Activated T-cell treated with anti-CD3 and anti-CD28 coated beads, Interleukin-2, amount 50 U/mL, for 24 hours (primary cell): Measurements from ENCODE around the gene RAB1B.
"Not testable (repeated sequence)": the region's sequence is repeated elsewhere in the genome, so short reads cannot be mapped to it uniquely, and the experiment has no call there.

Experiments used
- DNase-seq: peaks from one replicate; pipeline ENCODE4 v3.0.0-alpha.2; 2020
- H3K27ac Mint-ChIP-seq: 2 replicates; pipeline ENCODE4 v1.8.0; 2020; ENCODE audit warnings: mild to moderate bottlenecking, mixed read lengths
- H3K27me3 Mint-ChIP-seq: 2 replicates; pipeline ENCODE4 v1.8.0; 2020; ENCODE audit warnings: mixed read lengths
- H3K36me3 Mint-ChIP-seq: 2 replicates; pipeline ENCODE4 v1.8.0; 2020; ENCODE audit warnings: low read depth, mixed read lengths
- H3K4me1 Mint-ChIP-seq: 2 replicates; pipeline ENCODE4 v1.8.0; 2020; ENCODE audit warnings: low read depth, mixed read lengths
- H3K4me3 Mint-ChIP-seq: 2 replicates; pipeline ENCODE4 v1.8.0; 2020; ENCODE audit warnings: mild to moderate bottlenecking, moderate library complexity, mixed read lengths
- H3K9me3 Mint-ChIP-seq: 2 replicates; pipeline ENCODE4 v1.8.0; 2020; ENCODE audit warnings: mixed read lengths

Gene RAB1B

DNA sequence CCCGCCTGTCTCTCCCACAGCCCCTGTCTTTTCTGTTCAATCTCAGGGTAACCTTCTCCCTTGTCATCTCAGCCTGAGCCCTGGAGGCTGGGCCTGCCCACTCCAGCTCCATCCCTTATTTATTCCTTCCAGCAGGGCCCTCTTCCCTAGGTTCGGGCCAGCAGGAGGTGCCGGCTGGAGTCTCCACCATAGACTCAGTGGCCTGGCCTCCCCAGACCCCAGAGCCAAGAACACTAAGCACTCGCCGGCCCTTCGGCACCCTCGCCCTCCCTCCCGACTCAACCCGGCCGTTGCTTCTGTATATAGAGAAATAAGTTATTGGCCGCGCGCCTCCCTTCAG, 1.4 kb upstream of the RAB1B start:
- DNase-seq, result no peak
- H3K36me3 Mint-ChIP-seq, result peaks cover 84% of the 10 kb centered on the region

DNA sequence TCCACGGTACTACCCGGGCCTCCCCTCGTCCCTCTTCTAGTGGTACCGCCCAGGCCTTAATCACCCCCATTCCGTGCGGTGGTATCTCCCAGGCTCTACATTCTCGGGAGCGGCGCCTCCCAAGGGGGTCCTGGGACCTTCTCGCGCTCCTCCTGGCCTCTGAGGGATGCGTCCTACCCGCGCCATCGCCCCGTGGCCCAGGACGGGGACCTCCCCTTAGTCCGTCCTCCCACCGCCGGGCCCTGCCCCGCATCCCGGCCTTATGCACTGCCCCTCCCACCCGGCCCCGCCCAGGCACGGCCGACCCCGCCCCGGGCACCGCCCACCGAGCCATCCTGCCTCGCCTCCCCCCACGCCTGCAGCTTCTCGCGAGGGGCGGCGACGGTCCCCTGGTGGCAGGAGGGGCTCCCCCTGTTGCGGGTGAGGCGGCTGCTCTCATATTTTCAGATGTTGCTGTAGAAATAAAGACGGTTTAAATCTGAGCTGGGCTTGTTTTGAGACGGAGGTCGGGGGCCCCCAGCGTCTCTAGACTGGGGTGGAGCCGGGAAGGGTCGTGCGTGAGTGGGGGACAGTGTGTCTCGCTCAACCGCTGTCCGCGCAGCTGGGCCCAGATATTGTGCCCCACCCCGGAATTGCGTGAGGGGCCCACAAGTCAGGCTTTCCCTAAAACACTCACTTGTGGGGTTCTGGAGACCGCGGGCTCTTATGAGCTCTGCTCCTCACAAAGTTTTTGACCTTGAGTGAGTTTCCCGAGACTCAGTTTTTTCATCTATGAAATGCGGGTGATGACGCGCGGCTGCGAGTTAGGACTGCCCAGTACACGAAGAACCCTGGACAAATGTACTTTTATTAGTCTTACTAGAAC, 828 bp upstream of the RAB1B start:
- peak; percentile 90 for DNase-seq
- Mint-ChIP-seq H3K4me3 (peak overlapping the region; percentile 91), H3K27me3 (no peaks in the 10 kb centered on the region), H3K36me3 (peaks cover 84% of the 10 kb centered on the region), H3K4me1 (peaks cover 43% of the 10 kb centered on the region), H3K9me3 (no peaks in the 10 kb centered on the region), H3K27ac (peak overlapping the region; percentile 99)

More for the DNA sequence above, 1.4 kb upstream of the RAB1B start:
- H3K27ac Mint-ChIP-seq, result peak overlapping the region; percentile 90
- no peaks in the 10 kb centered on the region for H3K9me3 Mint-ChIP-seq
- H3K4me1 Mint-ChIP-seq, result peaks cover 38% of the 10 kb centered on the region
- no peaks in the 10 kb centered on the region for H3K27me3 Mint-ChIP-seq
- peak overlapping the region; percentile 75 for H3K4me3 Mint-ChIP-seq

DNA sequence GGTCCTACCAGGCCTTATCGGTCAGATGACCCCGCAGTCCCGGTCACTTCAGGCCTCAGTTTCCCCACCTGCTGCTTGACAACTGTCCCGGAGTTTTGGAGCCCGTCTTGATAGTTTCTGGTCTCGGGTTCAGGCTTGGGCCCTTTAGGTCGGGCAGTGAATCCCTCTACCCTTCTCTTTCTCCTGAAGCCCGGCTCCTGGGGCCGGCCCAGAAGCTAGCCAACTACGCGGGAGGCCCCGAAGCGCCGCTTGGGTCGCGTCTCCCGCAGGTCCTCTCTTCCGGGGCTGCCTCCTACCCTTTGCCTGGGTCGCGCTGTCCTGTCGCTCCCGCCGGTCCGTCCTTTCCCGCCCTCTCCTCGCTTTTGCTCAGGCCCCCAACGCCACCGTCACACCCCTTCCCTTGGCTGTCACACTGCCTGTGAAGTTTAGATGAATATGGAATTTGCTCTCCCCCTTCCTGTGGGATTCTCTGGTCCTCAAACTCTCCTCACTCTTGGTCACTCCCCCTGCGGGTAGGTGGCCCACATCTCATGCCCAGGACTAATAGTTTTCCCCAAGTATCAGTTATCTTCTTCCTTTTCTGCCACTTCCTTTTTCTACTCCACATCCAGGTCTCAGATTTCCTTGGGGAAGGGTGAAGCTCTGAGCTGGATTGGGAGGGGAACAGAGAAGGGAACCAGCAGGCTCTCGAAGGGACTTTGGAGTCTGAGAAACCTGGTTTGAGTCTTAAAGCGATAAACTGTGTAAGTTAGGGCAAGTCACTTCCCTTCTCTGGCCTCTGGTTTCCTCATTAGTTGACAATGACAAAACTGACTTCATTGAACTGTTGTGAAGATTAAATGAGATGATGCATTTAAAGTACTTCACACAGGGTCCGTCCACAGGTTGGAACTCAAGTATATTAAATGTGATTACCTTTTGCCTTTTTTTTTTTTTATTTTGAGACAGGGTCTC, 790 bp downstream of the RAB1B start:
- H3K4me1 Mint-ChIP-seq, result peaks cover 44% of the 10 kb centered on the region
- no peak for DNase-seq

DNA sequence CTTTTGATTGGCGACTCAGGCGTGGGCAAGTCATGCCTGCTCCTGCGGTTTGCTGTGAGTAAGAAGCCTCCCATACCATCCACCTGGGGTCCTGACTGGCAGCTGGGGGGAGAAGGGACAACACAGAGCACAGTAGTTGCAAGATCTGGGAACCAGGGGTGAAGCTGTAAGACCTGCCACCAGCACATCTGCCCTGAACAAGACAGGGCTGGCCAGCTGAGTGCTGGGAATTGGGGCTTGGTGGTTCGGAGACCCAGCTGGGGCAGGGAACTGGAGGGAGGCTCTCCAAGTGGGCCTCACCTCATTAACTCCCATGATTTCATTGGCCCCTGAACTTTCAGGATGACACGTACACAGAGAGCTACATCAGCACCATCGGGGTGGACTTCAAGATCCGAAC, 3.4 kb downstream of the RAB1B start:
- Mint-ChIP-seq H3K9me3 (no peaks in the 10 kb centered on the region), H3K27ac (peak overlapping the region; percentile 77), H3K4me3 (no peak overlapping the region), H3K27me3 (no peaks in the 10 kb centered on the region), H3K4me1 (peaks cover 43% of the 10 kb centered on the region), H3K36me3 (peaks cover 84% of the 10 kb centered on the region)
- no peak for DNase-seq

More for the DNA sequence above, 790 bp downstream of the RAB1B start:
- Mint-ChIP-seq H3K27me3 (no peaks in the 10 kb centered on the region), H3K9me3 (no peaks in the 10 kb centered on the region), H3K36me3 (peaks cover 83% of the 10 kb centered on the region), H3K27ac (peak overlapping the region; percentile 99), H3K4me3 (peak overlapping the region; percentile 91)

DNA sequence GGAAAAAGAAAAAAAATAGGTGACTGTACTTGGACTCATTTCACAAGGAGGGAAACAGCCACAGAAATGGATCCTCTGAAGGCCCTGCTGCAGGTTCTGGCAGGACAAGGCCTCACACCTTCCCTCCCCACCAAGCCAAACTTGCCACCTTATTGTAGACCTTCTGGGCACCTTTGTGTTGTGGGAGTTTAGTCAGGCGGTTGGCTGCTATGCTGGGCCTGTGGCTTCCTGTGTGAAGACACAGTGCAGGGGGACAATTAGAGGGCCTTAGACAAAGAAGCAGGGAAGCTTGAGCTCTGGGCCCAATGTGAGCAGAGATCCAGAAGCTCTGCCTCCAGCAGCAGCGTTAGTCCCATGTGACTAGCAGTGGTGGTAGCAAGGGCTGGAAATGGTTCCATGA, 4.2 kb downstream of the RAB1B start:
- Mint-ChIP-seq H3K4me3 (no peak overlapping the region), H3K4me1 (peaks cover 39% of the 10 kb centered on the region), H3K36me3 (peaks cover 82% of the 10 kb centered on the region), H3K27me3 (no peaks in the 10 kb centered on the region), H3K9me3 (no peaks in the 10 kb centered on the region), H3K27ac (peak overlapping the region; percentile 77)
- no peak for DNase-seq

DNA sequence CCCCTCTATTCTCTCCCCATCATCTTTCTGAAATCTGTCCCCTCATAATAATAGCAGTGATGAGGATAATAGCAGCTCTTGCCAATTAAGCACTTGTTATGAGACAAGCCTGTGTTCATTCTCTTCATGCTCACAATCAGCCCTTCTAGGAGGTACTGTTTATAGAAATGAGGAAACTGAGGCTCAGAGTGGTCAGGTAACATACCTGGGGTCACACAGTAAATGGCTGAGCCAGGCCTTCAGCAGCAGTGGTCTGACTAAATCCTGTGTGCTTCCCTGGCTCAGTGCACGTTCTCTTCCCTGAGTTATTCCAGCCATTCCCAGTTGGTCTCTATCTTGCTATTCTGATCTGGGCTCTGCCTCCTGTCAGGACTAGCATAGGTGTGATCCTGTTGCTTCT, 5.8 kb downstream of the RAB1B start:
- no peak overlapping the region for H3K4me3 Mint-ChIP-seq
- H3K36me3 Mint-ChIP-seq, result peaks cover 73% of the 10 kb centered on the region
- no peaks in the 10 kb centered on the region for H3K9me3 Mint-ChIP-seq
- H3K27me3 Mint-ChIP-seq, result no peaks in the 10 kb centered on the region
- H3K4me1 Mint-ChIP-seq, result peaks cover 37% of the 10 kb centered on the region
- no peak overlapping the region for H3K27ac Mint-ChIP-seq
- no peak for DNase-seq

DNA sequence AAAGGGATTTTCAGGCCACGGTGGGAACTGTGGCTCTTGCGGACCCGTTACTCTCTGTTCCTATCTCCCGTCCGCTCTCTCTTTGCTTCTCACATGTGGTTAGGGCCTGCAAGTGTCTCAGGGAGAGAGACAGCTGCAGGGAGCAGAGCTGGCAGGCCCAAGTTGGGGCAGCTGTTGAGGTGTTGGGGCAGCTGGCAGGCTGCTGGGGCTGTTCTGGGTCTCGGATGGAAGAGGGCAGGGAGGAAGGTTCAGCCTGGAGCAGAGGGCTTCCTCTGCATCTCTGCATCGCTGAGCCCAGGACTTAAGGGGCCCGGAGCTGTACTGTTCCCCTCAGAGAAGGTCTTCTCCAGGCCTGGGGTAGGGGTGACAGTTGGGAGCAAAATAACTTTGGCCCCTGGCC, 7.0 kb downstream of the RAB1B start:
- peaks cover 27% of the 10 kb centered on the region for H3K4me1 Mint-ChIP-seq
- no peaks in the 10 kb centered on the region for H3K9me3 Mint-ChIP-seq
- no peak for DNase-seq
- H3K4me3 Mint-ChIP-seq, result no peak overlapping the region
- H3K36me3 Mint-ChIP-seq, result peaks cover 62% of the 10 kb centered on the region
- no peak overlapping the region for H3K27ac Mint-ChIP-seq
- H3K27me3 Mint-ChIP-seq, result no peaks in the 10 kb centered on the region

DNA sequence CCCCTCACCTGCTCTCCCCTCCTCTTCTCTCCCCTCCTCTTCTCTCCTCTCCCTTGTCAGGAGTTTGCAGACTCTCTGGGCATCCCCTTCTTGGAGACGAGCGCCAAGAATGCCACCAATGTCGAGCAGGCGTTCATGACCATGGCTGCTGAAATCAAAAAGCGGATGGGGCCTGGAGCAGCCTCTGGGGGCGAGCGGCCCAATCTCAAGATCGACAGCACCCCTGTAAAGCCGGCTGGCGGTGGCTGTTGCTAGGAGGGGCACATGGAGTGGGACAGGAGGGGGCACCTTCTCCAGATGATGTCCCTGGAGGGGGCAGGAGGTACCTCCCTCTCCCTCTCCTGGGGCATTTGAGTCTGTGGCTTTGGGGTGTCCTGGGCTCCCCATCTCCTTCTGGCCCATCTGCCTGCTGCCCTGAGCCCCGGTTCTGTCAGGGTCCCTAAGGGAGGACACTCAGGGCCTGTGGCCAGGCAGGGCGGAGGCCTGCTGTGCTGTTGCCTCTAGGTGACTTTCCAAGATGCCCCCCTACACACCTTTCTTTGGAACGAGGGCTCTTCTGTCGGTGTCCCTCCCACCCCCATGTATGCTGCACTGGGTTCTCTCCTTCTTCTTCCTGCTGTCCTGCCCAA, 7.7 kb downstream of the RAB1B start:
- H3K27ac Mint-ChIP-seq, result no peak overlapping the region
- no peaks in the 10 kb centered on the region for H3K9me3 Mint-ChIP-seq
- peaks cover 55% of the 10 kb centered on the region for H3K36me3 Mint-ChIP-seq
- H3K4me1 Mint-ChIP-seq, result peaks cover 22% of the 10 kb centered on the region
- no peak for DNase-seq
- H3K4me3 Mint-ChIP-seq, result no peak overlapping the region
- no peaks in the 10 kb centered on the region for H3K27me3 Mint-ChIP-seq

DNA sequence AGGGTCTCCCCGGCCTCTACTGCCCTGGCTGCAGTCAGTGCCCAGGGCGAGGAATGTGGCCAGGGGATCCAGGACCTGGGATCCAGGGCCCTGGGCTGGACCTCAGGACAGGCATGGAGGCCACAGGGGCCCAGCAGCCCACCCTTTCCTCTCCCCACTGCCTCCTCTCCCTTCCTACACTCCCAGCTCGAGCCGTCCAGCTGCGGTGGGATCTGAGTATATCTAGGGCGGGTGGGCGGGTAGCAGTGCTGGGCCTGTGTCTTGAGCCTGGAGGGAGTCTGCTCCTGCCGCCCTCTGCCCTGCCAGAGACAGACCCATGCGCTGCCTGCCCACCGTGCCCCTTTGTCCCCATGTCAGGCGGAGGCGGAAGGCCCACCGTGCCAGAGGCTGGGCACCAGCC, 8.2 kb downstream of the RAB1B start:
- not testable (repeated sequence) for H3K9me3 Mint-ChIP-seq, H3K27ac Mint-ChIP-seq, H3K4me3 Mint-ChIP-seq, H3K27me3 Mint-ChIP-seq, DNase-seq
- peaks cover 54% of the 10 kb centered on the region for H3K36me3 Mint-ChIP-seq
- peaks cover 22% of the 10 kb centered on the region for H3K4me1 Mint-ChIP-seq

DNA sequence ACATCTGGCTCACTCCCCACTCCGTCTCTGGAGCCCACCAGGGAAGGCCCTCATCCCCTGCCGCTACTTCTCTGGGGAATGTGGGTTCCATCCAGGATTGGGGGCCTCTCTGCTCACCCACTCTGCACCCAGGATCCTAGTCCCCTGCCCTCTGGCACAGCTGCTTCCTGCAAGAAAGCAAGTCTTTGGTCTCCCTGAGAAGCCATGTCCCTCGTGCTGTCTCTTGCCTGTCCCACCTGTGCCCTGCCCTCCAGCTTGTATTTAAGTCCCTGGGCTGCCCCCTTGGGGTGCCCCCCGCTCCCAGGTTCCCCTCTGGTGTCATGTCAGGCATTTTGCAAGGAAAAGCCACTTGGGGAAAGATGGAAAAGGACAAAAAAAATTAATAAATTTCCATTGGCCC, 8.6 kb downstream of the RAB1B start:
- H3K4me3 Mint-ChIP-seq, result not testable (repeated sequence)
- Mint-ChIP-seq H3K27ac (peak overlapping the region; percentile 29), H3K4me1 (peaks cover 20% of the 10 kb centered on the region)

DNA sequence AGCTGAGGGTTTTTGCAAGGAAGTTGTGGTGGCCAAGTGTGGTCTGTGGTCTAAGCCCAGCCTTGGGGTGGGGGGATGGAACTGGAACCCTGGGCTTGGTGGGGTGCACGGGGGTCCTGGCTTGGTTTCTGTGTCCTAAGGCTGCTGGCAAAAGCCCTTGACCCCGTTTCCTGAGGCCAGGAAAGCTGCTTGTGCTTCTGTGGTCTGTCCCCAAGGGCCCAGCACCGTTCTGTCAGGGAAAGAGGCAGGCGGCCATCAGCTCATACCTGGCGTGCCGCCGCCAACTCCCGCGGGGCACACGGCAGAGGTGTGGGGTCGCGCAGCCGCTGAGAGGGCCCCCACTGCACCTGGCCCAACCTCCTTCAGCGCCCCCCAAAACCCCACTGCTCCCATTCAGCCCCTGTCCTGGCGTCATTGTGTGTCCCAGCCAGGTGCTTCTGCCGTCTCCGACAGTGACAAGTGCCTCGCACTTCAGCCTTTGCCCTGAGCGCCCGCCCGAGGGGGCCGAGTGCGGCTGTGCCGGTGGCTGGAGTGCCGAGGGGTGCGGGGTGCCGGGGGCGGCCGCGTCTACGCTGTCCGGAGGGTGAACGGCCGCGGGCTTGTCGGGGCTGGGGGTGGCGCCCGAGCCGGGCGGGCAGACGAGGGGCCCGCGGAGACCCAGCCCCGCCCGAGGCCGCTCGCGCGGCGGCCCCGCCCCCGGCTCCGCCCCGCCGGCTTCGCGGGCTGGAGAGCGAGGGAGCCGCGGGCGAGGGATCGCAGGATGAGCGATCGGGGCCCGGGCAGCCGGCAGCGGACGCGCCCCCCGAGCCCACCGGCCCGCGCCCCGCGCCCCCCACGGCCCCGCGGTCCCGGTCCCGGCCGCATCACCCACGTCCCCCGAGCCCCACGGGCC, 9.3 kb downstream of the RAB1B start, which contains the start of gene CNIH2:
TSS of gene CNIH2 (plus strand) at position 705 of the 892 bp plus-strand sequence. CDS start 282 bp downstream, outside the sequence.
- DNase-seq, result peak; percentile 70
- H3K9me3 Mint-ChIP-seq, result no peaks in the 10 kb centered on the region
- H3K27ac Mint-ChIP-seq, result peak within 1 kb of the TSS; percentile 52
- H3K4me1 Mint-ChIP-seq, result peaks cover 20% of the 10 kb centered on the region
- no peaks in the 10 kb centered on the region for H3K27me3 Mint-ChIP-seq
- H3K4me3 Mint-ChIP-seq, result peak within 1 kb of the TSS; percentile 50
- H3K36me3 Mint-ChIP-seq, result peaks cover 43% of the 10 kb centered on the region

More for the DNA sequence above, 8.6 kb downstream of the RAB1B start:
- not testable (repeated sequence) for DNase-seq, H3K27me3 Mint-ChIP-seq, H3K9me3 Mint-ChIP-seq
- H3K36me3 Mint-ChIP-seq, result peaks cover 49% of the 10 kb centered on the region

DNA sequence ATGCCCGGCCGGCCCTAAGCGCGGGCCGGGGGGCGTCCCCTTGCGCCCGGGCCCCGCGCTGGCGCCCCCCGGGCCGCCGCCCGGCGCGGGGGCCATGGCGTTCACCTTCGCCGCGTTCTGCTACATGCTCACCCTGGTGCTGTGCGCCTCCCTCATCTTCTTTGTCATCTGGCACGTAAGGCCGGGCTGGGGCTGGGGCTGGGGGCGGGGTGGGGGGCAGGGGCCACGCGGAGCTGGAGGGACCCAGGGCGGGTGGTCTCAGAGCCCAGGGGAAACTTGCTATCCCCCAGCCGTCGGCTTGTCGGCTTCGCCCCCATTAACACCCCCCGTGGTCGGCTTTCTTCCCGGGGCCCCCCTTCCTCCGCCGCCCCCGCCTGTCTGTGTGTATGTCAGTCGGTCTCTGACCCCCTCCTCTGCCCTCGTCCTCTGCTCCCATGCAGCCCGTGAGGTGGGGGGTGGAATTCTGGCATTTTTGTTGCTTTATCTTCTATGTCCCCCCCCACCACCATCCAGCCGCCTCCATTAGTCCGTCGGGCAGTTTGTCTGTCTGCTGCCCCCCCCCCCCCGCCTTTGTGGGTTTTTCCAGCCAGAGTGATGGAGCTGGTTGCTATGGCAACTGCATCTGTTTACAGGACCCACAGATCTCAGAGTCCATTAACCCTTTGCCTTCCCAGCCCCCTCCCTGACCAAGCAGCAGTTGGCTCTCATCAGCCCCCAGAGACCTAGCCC, 10.1 kb downstream of the RAB1B start:
- DNase-seq, result no peak
- peak overlapping the region; percentile 52 for H3K27ac Mint-ChIP-seq
- H3K27me3 Mint-ChIP-seq, result no peaks in the 10 kb centered on the region
- peaks cover 41% of the 10 kb centered on the region for H3K36me3 Mint-ChIP-seq
- peak overlapping the region; percentile 50 for H3K4me3 Mint-ChIP-seq
- no peaks in the 10 kb centered on the region for H3K9me3 Mint-ChIP-seq
- peaks cover 27% of the 10 kb centered on the region for H3K4me1 Mint-ChIP-seq

DNA sequence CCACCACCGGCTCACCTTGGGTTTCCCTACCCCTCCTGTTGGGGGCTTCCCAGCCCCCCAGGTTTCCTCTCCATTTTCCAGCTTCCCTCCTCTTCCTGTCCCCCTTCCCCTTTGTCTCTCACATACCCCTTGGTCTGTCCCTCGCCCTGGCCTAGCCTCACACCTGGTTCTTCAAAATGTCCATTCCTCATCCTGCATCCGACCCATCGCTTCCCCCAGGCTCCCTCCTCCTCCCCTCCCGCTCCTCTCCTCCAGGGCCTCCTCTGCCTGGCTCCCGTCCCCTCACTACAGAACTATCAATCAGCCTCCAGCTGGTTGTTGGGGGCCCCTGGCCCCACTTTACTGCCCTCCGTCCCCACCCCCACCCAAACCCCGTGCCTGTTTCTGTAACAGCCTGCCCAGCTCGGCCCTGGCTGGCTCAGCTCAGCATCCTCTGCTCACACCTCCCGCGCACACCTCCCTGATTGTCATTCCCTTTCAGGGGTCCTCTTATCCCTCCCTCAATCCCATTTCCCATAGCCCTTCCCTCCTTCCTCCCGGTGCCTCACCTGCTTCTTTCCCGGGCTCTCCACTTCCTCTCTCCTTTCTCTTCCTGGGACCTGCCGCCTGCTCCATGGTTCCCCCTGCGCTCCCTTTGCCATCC, 10.8 kb downstream of the RAB1B start:
- peak overlapping the region; percentile 50 for H3K4me3 Mint-ChIP-seq
- H3K27me3 Mint-ChIP-seq, result no peaks in the 10 kb centered on the region
- no peaks in the 10 kb centered on the region for H3K9me3 Mint-ChIP-seq
- H3K4me1 Mint-ChIP-seq, result peaks cover 27% of the 10 kb centered on the region
- H3K36me3 Mint-ChIP-seq, result peaks cover 39% of the 10 kb centered on the region
- peak overlapping the region; percentile 52 for H3K27ac Mint-ChIP-seq
- DNase-seq, result no peak
